GM18868 (cell line): ENCODE data around the gene HMGN2.
"Not testable (repeated sequence)": the region's sequence is repeated elsewhere in the genome, so short reads cannot be mapped to it uniquely, and the experiment has no call there.

Source experiments
- ATAC-seq: cut with Tn5 transposase; IDR thresholded peaks from one replicate; pipeline ENCODE4 v1.9.1; 2021; ENCODE audit warnings: mild to moderate bottlenecking, moderate library complexity; ENCODE audit not compliant: unreplicated experiment

The HMGN2 gene

DNA sequence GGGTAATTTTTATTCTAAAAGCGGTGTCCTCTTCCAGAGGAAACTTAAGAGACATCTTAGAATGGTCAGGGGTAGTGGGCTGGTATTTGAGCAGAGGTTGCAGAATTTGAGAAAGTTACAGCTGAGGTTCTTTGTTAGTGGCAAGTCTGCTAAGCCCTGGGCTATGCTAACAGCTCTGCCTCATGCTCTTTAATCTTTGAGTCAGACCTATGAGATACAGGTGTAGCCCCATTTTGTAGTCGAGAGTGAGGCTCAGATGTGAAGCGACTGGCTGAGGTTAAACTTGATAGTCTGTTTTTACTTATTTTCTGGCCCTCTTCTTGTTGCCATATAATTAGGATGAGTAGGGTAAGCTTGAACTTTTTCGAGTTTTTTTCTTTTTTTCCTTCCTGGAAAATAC lies 4.7 kb downstream of the HMGN2 start:
- no peak for ATAC-seq

DNA sequence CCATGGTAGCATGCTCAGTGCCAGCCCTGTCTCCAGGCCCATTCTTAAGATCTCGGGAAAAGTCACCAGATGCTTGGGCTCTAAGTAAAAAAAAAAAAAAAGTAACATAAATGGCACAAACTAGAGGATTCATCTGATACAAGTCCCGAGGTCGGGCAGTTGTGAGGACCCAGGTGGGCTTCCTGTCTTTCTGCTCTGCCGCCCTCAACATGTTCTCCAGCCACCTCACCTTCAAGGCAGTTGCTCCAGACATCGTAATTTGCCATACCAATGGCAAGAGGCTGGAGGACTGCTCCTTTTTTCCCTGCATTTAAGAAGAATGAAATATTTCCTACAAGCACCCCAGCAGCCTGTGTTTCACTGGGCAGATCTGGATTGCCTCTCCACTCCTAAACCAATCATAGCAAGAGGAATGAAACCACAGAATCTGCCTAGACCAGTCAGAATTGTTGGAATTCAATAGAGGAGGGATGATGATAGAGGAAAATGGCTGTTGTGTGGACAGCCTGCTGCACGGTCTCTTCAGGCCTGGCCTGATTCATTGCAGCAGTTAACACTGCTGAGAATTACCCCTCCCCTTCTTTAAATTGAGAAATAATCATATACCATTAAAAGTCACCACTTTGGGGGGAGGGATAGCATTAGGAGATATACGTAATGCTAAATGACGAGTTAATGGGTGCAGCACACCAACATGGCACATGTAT lies 5.4 kb downstream of the HMGN2 start:
- no peak for ATAC-seq

DNA sequence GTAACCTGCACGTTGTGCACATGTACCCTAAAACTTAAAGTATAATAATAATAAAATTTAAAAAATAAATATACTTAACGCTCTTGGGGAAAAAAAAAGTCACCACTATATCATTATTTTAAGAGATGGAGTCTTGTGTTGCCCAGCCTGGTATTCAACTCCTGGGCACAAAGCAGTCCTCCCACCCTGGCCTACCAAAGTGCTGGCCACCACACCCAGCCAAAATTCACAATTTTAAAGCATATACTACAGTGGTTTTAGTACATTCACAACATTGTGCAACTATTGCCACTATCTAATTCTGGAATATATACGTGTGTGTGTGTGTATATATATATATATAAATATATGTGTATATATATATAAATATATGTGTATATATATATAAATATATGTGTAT lies 5.9 kb downstream of the HMGN2 start:
- no peak for ATAC-seq

DNA sequence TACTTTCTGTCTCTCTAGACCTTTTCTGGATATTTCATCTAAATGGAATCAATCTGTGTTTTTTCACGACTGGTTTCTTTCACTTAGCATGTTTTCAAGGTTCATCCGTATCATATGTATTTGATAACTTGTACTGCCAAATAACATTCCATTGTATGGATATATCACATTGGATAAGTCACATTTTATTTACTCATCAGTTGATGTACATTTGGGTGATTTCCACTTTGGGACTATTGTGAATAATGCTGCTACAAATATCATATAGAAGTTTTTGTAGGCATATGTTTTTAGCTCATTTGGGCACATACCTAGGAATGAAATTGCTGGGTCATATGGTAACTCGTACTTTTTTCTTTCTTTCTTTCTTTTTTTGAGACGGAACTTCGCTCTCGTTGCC lies 6.7 kb downstream of the HMGN2 start:
- no peak for ATAC-seq

DNA sequence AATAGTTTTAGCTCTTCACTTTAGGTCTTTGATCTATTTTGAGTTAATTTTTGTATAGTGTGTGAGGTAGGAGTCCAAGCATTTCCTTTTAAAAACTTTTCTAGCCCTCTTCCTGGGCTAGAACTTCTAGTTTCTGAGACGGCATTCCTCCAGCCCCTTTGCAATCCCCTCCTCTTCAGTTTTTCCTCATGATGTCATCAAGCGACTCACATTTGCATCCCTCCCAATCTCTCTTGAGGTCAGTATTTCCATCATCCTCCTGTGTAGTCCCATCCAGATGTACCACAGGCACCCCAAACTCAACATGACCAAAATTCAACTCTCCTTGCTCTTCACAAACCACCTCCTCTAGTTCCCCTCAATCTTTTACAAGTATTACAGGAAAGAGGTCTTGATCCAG lies 10.7 kb downstream of the HMGN2 start:
- ATAC-seq, result no peak

DNA sequence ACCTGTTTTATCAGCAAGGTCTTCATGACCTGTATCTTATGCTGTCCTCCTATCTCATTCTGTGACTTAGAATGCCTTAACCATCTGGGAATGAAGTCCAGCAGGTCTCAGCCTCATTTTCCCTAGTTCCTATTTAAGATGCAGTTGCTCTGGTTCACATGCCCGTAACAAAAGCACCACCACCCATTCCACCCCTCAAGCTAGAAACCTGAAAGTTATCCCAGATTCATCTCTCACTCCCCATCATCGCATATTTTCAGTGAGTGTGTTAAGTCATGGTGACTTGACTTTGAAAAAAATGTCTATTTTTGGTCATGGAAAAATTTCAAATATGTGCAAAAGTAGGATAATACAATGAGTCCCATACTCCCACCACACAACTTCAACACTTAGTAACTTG lies 11.7 kb downstream of the HMGN2 start:
- ATAC-seq, result no peak

DNA sequence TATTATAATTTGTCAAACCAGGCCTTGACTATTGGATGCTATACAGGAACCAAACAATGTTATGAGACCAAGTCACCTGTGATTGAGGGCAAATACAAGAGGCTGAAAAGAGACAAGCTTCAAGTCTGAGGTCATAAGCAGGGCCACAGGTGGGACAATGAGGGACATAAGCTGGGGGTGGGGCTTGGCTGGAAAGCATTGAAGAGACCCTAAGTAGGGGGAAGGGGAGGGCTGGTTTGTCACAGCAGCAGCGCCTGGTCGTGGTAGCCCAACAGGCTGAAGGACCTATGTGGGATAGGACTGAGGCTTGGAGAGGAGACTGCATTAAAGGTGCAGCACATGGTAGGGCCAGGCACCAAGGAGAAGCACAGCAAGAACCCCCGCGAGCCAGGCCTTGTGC lies 17.9 kb downstream of the HMGN2 start:
- ATAC-seq, result no peak

DNA sequence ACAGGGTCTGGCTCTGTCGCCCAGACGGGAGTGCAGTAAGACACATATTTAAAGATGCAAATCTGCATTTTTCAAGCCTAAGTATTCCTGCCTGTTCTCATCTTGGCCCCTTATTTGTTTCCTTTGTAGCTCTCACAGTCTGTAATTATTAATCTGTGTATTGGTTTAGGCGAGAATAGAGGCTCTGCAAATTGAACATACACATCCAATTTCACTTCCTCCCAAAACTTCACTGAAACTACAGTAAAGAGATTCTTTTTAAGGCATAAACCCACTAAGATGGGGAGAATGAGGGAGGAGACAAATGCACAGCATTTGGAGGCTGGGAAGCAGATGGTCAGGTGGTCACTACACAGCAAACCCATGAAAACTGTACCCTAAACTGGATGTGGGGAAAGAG lies 21.0 kb downstream of the HMGN2 start:
- ATAC-seq, result no peak

DNA sequence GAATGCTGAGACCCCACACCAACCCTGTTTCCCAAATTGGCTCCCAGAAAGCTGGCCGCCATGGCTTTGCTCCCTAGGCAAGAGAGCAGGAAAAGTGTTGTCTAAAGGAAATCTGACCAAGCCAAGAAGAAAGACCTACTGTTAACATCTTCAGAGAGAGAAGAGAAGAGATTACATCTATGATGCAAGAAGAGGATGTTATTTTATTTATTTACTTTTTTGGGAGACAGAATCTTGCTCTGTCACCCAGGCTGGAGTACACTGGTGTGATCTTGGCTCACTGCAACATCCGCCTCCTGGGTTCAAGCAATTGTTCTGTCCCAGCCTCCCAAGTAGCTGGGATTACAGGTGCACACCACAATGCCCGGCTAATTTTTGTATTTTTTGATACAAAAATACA lies 21.7 kb downstream of the HMGN2 start:
- no peak for ATAC-seq

DNA sequence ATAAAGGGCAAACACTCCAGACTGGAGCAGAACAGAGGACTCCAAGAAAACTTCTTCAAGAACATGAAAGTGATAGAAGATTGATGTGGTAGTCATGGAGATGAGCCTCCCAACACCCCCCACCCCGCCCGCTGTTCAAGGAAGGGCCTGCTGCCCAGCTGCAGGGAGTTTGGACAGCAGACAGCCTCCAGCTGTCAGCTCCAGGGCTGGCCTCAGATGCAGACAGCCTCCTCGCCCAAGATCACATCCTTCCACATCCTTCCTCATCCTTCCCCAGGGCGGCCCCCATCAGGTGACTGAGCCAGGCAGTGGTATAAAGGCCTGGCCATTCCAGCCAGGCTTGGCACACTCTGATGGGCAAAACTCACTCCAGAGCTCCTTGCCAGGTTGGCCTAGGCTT lies 24.6 kb downstream of the HMGN2 start:
- ATAC-seq, result no peak

DNA sequence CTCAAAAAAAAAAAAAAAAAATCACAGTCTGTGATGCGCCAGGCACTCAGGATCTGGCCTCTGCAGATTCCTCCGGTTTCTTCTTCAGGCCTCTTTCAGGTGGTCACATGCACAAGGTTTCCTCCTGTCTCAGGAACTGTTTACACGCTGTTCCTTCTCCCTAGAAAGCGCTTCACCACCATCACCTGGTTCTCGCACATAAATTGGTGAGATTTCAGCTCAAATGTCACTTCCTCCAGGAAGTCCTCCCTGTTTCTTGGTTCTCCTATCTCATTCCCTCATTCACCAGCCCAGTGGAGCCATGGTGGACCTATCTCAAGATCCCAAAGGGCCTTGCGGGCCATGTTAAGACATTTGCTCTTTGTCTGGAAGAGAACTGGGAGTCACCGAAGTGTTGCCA lies 26.7 kb downstream of the HMGN2 start:
- ATAC-seq, result no peak

DNA sequence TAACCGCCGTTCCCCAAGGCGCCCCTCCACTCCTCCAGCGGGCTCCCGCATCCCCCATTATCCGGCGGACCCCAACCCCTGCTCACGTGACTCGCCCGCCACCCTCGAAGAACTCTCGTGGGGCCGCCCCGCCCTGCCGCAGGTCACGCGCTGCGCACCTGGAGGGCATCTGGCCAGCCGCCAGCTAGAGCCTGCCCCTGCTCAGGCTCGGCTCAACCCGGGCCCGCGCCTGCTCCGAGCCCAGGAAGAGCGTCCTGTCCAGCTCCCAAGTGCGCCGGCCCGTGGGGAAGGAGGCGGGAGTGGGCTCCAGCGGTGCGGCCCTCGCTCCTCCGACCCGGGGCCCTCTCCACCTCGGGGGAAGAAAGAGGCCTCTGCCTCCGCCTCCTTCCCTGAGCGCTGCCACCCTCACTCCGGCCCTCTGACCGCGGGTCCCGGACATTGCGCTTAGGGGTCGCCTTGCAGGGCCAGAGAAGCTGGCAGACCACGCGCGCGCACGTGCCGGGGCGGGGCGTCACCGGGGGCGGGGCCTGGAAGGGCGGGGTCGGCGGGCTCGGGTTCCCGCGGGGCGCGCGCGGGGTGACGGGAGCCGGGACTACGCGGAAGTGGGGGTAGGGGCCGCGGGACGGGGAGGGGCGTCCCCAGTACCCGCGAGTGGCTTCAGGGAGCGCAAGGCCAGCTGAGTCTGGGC lies 28.4 kb downstream of the HMGN2 start:
- peak; percentile 67 for ATAC-seq

DNA sequence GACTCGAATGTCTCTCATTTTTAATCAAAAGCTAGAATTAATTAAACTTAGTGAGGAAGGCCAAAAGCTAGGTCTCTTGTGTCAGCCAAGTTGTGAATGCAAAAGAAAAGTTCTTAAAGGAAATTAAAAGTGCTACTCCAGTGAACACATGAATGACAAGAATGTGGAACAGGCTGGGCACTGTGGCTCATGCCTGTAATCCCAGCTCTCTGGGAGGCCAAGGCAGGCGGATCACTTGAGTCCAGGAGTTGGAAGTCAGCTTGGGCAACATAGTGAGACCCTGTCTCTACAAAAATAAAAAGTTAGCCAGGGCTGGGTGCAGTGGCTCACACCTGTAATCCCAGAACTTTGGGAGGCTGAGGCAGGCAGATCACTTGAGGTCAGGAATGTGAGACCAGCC lies 38.5 kb downstream of the HMGN2 start:
- not testable (repeated sequence) for ATAC-seq

DNA sequence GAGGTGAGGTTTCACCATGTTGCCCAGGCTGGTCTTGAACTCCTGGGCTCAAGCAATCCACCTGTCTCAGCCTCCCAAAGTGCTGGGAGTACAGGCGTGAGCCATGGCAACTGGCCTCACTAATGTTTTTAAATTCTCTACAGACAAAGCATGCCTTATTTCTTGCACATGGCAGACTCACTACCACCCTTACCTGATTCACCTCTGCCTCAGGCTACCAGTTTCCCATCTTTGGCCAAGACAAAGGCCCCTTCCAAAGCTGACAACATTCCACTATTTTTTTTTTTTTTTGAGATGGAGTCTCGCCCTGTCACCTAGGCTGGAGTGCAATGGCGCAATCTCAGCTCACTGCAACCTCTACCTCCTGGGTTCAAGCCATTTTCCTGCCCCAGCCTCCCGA lies 43.6 kb downstream of the HMGN2 start:
- ATAC-seq, result not testable (repeated sequence)

DNA sequence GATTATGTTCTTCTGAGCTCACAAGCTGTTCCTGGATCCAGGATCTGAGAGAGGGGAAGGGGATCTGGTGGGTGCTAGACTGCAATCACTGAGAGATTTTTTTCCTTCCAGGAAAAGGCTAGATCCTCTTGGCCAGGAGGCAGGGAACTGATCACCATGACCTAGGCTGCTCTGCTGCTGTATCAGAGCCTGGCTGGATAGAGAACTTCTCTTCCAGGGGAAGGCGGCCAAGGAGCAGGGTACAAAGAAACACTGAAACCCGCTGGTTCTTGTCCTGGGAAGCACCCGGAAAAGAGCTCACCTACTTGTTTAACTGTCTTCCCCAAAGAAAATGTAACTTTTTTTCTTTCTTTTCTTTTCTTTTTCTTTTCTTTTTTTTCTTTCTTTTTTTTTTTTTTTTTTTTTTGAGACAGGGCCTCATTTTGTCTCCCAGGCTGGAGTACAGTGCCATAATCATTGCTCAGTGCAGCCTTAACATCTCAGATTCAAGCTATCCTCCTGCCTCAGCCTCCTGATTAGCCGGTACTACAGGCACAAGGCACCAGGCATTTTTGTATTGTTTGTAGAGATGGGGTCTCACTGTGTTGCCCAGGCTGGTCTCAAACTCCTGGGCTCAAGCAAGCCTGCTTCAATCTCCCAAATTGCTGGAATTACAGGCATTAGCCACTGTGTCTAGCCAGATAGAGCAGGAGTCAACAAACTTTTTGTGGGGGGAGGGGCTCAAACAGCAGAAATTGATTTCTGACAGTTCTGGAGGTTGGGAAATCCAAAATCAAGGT lies 44.9 kb downstream of the HMGN2 start:
- ATAC-seq, result no peak

DNA sequence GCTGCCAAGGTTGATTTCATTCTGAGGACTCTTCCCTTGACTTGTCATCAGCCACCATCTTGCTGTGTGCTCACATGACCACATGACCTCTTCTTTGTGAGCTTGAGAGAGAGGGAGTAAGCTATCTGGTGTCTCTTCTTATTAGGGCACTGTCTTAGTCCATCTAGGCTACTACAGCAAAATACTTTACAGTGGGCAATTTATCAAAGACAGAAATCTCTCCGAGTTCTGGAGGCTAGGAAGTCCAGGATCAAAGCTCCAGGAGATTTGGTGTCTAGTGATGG lies 45.5 kb downstream of the HMGN2 start:
- no peak for ATAC-seq

DNA sequence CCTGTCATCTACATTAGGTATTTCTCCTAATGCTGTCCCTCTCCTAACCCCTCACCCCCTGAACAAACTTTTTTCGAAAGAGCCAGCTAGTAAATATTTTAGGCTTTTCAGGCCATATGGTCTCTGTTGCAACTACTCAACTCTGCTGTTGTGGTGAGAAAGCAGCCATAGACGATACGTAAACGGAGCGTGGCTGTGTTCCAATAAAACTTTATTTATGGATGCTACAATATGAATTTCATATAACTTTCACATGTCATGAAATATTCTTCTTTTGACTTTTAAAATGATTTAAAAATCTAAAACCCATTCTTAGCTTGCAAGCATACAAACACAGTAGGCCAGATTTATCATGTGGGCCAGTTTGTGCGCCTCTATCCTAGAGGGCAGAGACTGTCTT lies 46.1 kb downstream of the HMGN2 start:
- ATAC-seq, result no peak

DNA sequence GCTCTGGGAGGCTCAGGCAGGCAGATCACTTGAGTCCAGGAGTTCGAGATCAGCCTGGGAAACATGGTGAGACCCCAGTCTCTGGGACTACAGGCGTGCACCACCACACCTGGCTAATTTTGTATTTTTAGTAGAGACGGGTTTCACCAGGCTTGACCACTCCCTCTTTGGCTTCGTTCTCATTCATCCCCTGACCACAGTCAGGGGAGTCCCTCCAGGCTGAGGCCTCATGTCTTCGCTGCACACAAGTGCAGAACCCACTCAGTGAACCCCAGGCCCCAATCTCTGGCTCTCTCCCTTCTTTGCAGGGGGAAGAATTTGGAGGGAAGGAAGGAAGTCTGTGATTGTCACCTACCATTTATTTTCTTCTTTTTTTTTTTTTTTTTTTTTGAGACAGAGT lies 48.1 kb downstream of the HMGN2 start:
- ATAC-seq, result no peak

DNA sequence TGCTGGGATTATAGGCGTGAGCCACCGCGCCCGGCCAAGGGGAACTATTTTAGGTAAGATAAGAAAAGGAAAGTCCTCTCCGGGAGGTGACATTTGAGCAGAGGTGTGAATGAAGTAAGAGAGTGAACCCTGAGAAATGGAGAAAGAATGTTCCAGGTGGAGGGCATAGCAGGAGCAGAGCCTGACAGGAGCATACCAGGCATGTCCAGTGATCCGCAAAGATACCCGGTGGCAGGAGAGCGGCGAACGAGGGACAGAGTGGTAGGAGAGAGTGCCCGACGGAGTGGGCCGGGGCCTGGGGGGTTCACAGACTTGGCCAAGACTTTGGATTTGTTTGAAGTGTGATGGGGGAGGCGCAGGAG lies 49.4 kb downstream of the HMGN2 start:
- no peak for ATAC-seq

DNA sequence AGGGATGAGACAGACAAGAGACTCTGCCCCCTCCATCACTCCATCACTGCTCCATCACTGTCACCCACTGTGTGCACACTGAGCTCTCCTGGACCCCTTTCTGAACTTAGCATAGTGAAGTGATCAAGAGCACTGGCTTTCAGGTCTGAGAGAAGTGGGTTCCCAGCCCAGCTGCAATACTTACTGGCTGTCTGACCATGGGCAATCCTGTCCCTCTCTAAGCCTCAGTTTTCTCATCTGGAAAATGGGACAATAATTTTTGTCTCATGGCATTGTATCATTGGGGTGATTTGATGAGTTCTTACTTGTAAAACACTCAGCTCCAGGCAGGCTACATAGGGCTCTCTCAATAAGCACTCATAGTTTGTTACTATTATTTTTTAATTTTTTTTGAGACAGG lies 49.8 kb downstream of the HMGN2 start:
- no peak for ATAC-seq

DNA sequence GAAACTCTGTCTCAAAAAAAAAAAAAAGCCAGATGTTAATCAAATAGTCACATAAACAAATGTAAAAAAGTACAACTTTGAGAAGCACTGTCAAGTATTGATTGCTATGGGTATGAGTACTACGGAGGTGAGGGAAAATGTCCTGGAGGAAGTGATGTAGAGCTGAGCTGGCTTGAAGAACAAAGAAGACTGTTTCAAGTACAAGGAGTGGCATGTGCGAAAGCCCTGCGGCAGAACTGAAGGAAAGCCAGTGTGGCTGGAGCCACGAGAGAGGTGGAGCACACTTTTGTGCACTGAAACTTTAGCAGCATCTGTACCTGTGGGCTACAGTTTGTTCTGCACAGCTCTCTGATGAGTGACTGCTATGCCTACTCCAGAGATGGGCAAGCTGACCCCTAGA lies 51.9 kb downstream of the HMGN2 start:
- no peak for ATAC-seq
